Amniotic epithelial cell (primary cell): ENCODE data around the gene CLDN4.
"Not testable (repeated sequence)": the region's sequence is repeated elsewhere in the genome, so short reads cannot be mapped to it uniquely, and the experiment has no call there.

Source experiments
- DNase-seq: peaks from one replicate; pipeline ENCODE4 v3.0.0-alpha.2; 2010; ENCODE audit warnings: low read depth

CLDN4 gene

DNA sequence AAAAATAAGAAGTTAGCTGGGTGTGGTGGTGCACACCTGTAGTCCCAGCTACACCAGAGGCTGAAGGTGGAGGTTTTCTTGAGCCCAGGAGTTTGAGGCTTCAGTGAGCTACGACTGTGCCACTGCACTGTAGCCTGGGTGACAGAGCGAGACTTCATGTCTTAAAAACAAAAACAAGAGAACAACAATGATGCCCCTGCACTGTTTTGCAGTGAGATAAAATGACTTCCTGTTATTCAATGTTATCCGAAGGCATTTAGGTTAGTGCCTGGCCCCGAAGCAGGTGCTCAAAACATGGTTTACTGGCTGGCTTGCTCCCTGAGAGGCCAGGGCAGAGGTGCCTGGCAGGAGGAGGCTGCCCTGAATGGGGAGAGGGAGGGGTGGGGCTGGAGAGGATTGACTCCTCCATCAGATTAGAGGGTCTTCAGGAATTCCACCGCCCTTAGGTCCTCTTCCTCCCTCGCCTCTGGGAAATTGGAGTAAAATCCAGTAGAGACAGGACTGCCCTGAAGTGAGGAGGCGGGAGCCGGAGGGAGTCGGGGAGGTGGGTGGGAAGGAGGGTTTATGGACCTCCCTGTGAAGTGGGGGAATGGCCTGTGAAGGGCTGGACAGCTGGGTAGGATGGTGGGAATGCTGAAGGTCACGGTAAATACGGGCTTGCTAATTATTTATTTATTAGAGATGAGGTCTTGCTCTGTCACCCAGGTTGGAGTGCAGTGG lies 6.8 kb upstream of the CLDN4 start:
- DNase-seq, result no peak

- no peak for DNase-seq
These were observed 5.8 kb upstream of the CLDN4 start for GRCh38 chr7:73824986-73825385.

GRCh38 chr7:73827567-73828106 lies 3.2 kb upstream of the CLDN4 start:
- no peak for DNase-seq

DNA sequence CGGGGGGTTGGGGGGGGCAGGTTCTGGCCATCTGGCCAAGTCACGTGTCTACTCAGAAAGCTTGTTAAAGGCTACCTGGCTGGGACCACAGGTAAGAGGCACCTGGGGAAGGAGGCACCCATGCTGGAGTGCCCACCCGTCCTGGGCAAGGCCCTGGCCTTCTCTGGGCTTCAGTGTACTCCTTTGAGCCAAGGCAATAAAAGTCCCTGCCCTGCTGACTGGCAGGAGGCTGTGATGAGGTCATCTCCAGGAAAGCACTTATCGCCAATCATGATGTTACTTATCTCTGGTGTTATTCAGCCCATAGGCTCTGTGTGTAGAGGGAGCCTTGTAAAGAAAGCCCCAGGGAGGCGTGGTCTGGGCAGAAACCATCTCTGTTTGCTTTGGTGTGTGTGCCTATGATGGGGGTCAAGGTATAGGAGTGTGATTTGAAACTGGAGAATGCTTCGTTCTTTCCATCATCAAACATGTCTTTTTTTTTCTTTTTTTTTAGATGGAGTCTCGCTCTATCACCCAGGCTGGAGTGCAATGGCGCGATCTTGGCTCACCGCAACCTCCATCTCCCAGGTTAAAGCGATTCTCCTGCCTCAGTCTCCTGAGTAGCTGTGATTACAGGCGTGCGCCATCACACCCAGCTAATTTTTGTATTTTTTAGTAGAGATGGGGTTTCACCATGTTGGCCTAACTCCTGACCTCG lies 2.5 kb upstream of the CLDN4 start:
- DNase-seq, result peak; percentile 79

DNA sequence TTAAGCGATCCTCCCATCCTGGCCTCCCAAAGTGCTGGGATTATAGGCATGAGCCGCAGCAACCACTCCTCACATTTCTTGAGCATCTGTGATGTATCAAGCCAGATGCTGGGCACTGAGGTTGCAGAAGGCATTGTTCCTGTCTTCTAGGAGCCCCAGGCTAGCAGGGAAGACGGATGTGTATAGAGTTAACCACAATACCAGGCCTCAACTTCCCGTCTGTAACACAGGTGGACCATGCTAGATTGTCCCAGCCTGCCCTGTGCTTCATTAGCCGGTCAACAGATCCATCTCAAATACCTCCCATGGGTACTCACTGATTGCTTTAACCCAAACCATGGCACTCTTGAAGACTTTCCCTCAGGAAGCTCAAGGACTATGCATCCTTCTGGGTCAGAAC lies 1.8 kb upstream of the CLDN4 start:
- DNase-seq, result no peak

- DNase-seq, result no peak
These were observed 1.3 kb upstream of the CLDN4 start for GRCh38 chr7:73829505-73829904.

DNA sequence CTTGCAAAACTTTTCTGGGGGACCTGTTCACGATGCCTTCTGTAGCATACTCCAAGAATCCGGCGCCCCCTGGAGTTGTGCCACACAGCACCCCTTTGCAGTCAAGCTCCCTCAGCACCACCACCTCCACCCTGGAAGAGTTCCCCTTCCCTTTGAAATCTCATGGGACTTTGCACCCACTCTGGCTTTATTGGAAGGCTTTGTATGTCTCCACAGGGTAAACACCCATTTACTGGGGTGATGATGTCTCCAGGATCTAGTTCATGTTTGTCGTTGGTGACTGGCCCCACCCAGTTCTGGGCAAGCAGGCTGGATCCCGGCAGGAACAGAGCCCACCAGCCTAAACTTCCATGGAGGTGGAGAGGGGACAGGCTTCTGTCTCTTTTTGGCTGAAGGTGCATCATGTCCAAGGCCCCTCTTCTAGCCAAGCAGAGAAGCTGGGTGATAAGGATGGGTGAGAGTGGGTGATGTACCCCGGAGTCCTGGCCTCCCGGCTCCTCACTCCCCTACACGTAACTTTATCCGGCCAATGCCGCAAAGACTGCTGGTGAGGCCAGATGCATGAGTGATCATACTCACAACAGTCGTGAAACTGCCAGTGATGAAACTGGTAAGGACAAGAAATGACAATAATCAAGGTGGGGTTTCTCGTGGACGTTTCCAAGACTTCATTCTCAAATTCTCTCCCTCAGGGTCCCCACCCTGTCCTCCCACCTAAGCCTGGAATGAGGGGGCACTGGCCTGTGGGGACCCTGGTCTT lies 695 bp upstream of the CLDN4 start:
- no peak for DNase-seq

DNA sequence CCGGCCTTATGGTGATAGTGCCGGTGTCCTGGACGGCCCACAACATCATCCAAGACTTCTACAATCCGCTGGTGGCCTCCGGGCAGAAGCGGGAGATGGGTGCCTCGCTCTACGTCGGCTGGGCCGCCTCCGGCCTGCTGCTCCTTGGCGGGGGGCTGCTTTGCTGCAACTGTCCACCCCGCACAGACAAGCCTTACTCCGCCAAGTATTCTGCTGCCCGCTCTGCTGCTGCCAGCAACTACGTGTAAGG lies 713 bp downstream of the CLDN4 start:
- DNase-seq, result no peak

DNA sequence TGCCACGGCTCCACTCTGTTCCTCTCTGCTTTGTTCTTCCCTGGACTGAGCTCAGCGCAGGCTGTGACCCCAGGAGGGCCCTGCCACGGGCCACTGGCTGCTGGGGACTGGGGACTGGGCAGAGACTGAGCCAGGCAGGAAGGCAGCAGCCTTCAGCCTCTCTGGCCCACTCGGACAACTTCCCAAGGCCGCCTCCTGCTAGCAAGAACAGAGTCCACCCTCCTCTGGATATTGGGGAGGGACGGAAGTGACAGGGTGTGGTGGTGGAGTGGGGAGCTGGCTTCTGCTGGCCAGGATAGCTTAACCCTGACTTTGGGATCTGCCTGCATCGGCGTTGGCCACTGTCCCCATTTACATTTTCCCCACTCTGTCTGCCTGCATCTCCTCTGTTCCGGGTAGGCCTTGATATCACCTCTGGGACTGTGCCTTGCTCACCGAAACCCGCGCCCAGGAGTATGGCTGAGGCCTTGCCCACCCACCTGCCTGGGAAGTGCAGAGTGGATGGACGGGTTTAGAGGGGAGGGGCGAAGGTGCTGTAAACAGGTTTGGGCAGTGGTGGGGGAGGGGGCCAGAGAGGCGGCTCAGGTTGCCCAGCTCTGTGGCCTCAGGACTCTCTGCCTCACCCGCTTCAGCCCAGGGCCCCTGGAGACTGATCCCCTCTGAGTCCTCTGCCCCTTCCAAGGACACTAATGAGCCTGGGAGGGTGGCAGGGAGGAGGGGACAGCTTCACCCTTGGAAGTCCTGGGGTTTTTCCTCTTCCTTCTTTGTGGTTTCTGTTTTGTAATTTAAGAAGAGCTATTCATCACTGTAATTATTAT lies 1.2 kb downstream of the CLDN4 start:
- DNase-seq, result no peak

GRCh38 chr7:73832806-73833205 lies 2.0 kb downstream of the CLDN4 start:
- no peak for DNase-seq

- no peak for DNase-seq
These were observed 2.6 kb downstream of the CLDN4 start for GRCh38 chr7:73833251-73833919.

DNA sequence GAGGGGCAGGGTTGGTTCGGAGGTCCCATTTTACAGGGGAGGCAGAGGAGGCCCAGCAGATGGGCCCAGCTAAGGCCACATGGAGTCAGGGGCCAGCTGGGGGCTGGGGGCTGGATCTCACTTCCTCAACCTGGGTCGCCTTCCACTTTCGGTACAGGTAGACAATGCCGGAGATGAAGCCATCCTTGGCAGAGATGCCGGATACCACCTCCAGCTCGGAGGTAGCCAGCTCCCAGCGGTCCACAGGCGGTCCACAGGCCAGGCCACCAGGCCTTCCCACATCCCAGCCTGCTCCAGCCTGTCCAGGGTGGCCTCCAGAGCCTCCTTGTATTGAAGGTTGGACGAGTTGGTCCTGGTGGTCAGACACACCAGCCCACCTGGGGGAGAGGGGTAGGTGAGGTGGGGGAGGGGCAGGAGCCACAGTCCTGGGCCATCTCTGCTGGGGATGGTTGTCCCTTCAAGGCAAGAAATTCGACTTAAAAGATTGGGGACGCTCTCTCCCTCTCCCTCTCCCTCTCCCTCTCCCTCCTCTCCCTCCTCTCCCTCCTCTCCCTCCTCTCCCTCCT lies 3.9 kb downstream of the CLDN4 start:
- DNase-seq, result no peak

DNA sequence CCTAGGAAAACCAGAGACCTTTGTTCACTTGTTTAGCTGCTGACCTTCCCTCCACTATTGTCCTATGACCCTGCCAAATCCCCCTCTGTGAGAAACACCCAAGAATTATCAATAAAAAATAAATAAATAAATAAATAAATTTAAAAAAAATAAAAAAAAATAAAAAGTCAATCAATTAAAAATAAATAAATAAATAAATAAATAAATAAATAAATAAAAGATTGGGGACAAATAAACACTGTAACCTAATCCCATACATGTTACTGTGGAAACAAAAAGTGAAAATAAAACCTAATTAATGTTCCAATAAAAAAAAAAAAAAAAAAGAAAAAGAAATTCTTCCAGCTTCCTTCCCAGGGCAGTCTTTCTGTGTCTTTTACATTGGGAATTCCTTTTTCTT lies 6.4 kb downstream of the CLDN4 start:
- not testable (repeated sequence) for DNase-seq

- no peak for DNase-seq
These were observed 7.8 kb downstream of the CLDN4 start for GRCh38 chr7:73838642-73839041.

DNA sequence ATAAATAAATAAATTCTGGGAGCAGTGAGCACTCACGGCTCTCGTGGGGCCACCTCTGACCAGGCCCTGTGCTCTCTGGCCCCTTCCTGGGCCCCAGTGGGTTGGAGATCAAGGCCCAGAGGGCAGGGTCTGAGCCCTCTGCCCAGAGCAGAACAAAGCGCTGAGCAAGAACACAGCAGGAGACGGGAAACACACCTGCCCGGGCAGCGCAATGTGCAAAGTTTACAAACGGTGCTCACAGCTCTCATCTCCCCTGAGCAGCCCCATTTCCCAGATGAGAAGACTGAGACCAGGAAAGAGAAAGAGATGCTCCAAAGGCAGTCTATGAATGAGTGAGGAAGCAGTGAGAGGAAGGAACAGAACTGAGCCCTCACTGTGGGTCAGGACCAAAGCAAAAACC lies 8.5 kb downstream of the CLDN4 start:
- DNase-seq, result no peak

- no peak for DNase-seq
These were observed 9.2 kb downstream of the CLDN4 start for GRCh38 chr7:73839743-73840714.

GRCh38 chr7:73840715-73841379 lies 10.1 kb downstream of the CLDN4 start:
- no peak for DNase-seq

DNA sequence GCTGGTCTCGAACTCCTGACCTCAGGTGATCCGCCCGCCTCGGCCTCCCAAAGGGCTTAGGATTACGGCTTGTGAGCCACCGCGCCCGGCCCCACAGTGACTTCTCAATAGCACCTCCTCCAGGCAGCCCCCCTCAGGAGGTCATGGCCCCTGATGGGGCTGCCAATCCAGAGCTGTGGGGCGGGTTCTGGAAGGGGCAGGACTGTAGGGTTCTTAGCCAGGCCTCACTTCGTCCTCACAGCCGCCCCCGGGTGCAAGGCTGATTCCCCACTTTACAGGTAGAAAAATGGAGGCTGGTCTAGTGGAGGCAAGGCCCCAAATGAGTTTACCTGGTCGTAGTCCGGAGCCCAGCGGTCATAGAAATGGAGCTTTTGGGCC lies 10.9 kb downstream of the CLDN4 start:
- DNase-seq, result no peak
